DND-41 (cell line): ENCODE measurements around the gene YJEFN3.

Experiments used
- CTCF ChIP-seq: IDR thresholded peaks from 2 replicates; pipeline ENCODE4 v1.5.1; 2012; ENCODE audit warnings: borderline replicate concordance, low read length, moderate library complexity, mild to moderate bottlenecking; ENCODE audit not compliant: poor library complexity, severe bottlenecking; ENCODE audit errors: extremely low read depth
- EZH2 ChIP-seq: IDR thresholded peaks from 3 replicates; pipeline ENCODE4 v1.6.1; 2012; ENCODE audit warnings: borderline replicate concordance, low read depth, mild to moderate bottlenecking, moderate library complexity, low read length, inconsistent platforms; ENCODE audit not compliant: severe bottlenecking

GRCh38 chr19:19492026-19492610, 36.6 kb upstream of the YJEFN3 start:
- no peak for TF ChIP-seq CTCF
- no peak for TF ChIP-seq EZH2
